ENCODE measurements around the gene HECTD4. TPM values are rescaled to one million over a fixed set of nuclear protein-coding genes. Genes with fewer than 3 reads are reported as not detected.

Gene HECTD4
- total and polyA plus RNA-seq, 4 donors = 4.3 to 80.1 (median 25.5) TPM

- DNase-seq (ENCODE audit: low spot score) = no peak
- H3K9me3 ChIP-seq (ENCODE audit: control insufficient read depth in 4 of 4, low read length in 3 of 4) = no peaks in the 10 kb centered on the region
- no peaks in the 10 kb centered on the region for H3K4me1 ChIP-seq (ENCODE audit: control insufficient read depth in 4 of 4, insufficient read depth in 4 of 4, low read length in 3 of 4)
- H3K27ac ChIP-seq (ENCODE audit: low read depth in 1 of 2, low read length in 2 of 2) = no peak overlapping the region
- 96% methylated on average over 4 of the region's 4 CpGs for WGBS
- no peak overlapping the region for H3K4me3 ChIP-seq (ENCODE audit: low read depth in 1 of 3, low read length in 3 of 3)
- no peaks in the 10 kb centered on the region for H3K27me3 ChIP-seq (ENCODE audit: control insufficient read depth in 4 of 4, insufficient read depth in 4 of 4, low read length in 3 of 4)
- no peak for TF ChIP-seq HNF4A (conservative IDR thresholded peaks at IDR 0.05)
- TF ChIP-seq GABPA (IDR thresholded peaks at IDR 0.05 in 1 of 2, conservative IDR thresholded peaks at IDR 0.05 in 1 of 2) = no peak
- TF ChIP-seq CTCF (IDR thresholded peaks at IDR 0.05; ENCODE audit: low read depth, low read length, missing input control) = no peak
- TF ChIP-seq REST (IDR thresholded peaks at IDR 0.05) = no peak
- no peak for TF ChIP-seq ZBTB33 (IDR thresholded peaks at IDR 0.05)
- TF ChIP-seq RXRA (IDR thresholded peaks at IDR 0.05) = no peak
- no peak for TF ChIP-seq MAX (IDR thresholded peaks at IDR 0.05)
- TF ChIP-seq EGR1 (IDR thresholded peaks at IDR 0.05; ENCODE audit: low read depth in 2 of 2) = no peak
- TF ChIP-seq HNF4G (IDR thresholded peaks at IDR 0.05) = no peak
- TF ChIP-seq NR2F2 (IDR thresholded peaks at IDR 0.05) = no peak
- no peak for TF ChIP-seq ATF3 (IDR thresholded peaks at IDR 0.05)
- TF ChIP-seq TAF1 (conservative IDR thresholded peaks at IDR 0.05) = no peak
- no peak for TF ChIP-seq SP1 (IDR thresholded peaks at IDR 0.05)
- no peak for TF ChIP-seq YY1 (IDR thresholded peaks at IDR 0.05)
- H3K9ac ChIP-seq (ENCODE audit: low read depth in 1 of 2, low read length in 2 of 2) = no peak overlapping the region
- H3K36me3 ChIP-seq (ENCODE audit: control insufficient read depth in 4 of 4, insufficient read depth in 3 of 4, low read depth in 1 of 4, low read length in 3 of 4) = peaks cover 10 to 64% (median 48%) of the 10 kb centered on the region in 4 donors
These were observed 152.1 kb downstream of the HECTD4 start for GRCh38 chr12:112230136-112230535.

GRCh38 chr12:112226768-112227167 lies 155.5 kb downstream of the HECTD4 start:
- no peaks in the 10 kb centered on the region for H3K4me1 ChIP-seq (ENCODE audit: control insufficient read depth in 4 of 4, insufficient read depth in 4 of 4, low read length in 3 of 4)
- DNase-seq (ENCODE audit: low spot score) = no peak
- no peak overlapping the region for H3K27ac ChIP-seq (ENCODE audit: low read depth in 1 of 2, low read length in 2 of 2)
- peaks cover 10 to 51% (median 34%) of the 10 kb centered on the region in 4 donors for H3K36me3 ChIP-seq (ENCODE audit: control insufficient read depth in 4 of 4, insufficient read depth in 3 of 4, low read depth in 1 of 4, low read length in 3 of 4)
- H3K9ac ChIP-seq (ENCODE audit: low read depth in 1 of 2, low read length in 2 of 2) = no peak overlapping the region
- H3K27me3 ChIP-seq (ENCODE audit: control insufficient read depth in 4 of 4, insufficient read depth in 4 of 4, low read length in 3 of 4) = no peaks in the 10 kb centered on the region
- 98% methylated on average over 3 of the region's 3 CpGs for WGBS
- H3K9me3 ChIP-seq (ENCODE audit: control insufficient read depth in 4 of 4, low read length in 3 of 4) = no peaks in the 10 kb centered on the region
- H3K4me3 ChIP-seq (ENCODE audit: low read depth in 1 of 3, low read length in 3 of 3) = no peak overlapping the region
- TF ChIP-seq FOXA2 (IDR thresholded peaks at IDR 0.05) (no peak), EGR1 (IDR thresholded peaks at IDR 0.05; ENCODE audit: low read depth in 2 of 2) (no peak), NR2F2 (IDR thresholded peaks at IDR 0.05) (no peak), RXRA (IDR thresholded peaks at IDR 0.05) (no peak), FOXA1 (IDR thresholded peaks at IDR 0.05) (no peak), TAF1 (conservative IDR thresholded peaks at IDR 0.05) (no peak), RAD21 (IDR thresholded peaks at IDR 0.05) (no peak), GABPA (IDR thresholded peaks at IDR 0.05 in 1 of 2, conservative IDR thresholded peaks at IDR 0.05 in 1 of 2) (no peak), ZBTB33 (IDR thresholded peaks at IDR 0.05) (no peak), REST (IDR thresholded peaks at IDR 0.05) (no peak)

Data from liver (tissue), 9 donors.